ENCODE results near the gene ZNF496. TPM values are rescaled to one million over a fixed set of nuclear protein-coding genes. Genes with fewer than 3 reads are reported as not detected.
A peak's percentile ranks its signal among the peaks of the same experiment; 100 is the strongest.

ZNF496 gene
- total and polyA plus RNA-seq, 9 donors: 19.3 to 53.8 (median 40.0) TPM

GRCh38 chr1:247360116-247360898 is 28.6 kb upstream of the ZNF496 start:
- intact Hi-C loops (cut with DNase I): no loop called here
- TF ChIP-seq, protein P1, sequence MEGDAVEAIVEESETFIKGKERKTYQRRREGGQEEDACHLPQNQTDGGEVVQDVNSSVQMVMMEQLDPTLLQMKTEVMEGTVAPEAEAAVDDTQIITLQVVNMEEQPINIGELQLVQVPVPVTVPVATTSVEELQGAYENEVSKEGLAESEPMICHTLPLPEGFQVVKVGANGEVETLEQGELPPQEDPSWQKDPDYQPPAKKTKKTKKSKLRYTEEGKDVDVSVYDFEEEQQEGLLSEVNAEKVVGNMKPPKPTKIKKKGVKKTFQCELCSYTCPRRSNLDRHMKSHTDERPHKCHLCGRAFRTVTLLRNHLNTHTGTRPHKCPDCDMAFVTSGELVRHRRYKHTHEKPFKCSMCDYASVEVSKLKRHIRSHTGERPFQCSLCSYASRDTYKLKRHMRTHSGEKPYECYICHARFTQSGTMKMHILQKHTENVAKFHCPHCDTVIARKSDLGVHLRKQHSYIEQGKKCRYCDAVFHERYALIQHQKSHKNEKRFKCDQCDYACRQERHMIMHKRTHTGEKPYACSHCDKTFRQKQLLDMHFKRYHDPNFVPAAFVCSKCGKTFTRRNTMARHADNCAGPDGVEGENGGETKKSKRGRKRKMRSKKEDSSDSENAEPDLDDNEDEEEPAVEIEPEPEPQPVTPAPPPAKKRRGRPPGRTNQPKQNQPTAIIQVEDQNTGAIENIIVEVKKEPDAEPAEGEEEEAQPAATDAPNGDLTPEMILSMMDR (IDR thresholded peaks at IDR 0.05): no peak
- TF ChIP-seq POLR2A (IDR thresholded peaks at IDR 0.05) (no peak), EP300 (IDR thresholded peaks at IDR 0.05) (no peak)
- Histone ChIP-seq H3K36me3 (no peaks in the 10 kb centered on the region), H3K27me3 (no peaks in the 10 kb centered on the region), H3K4me3 (peak overlapping the region; percentile 25), H3K27ac (peak overlapping the region; percentile 43 to 79), H3K9me3 (no peaks in the 10 kb centered on the region), H3K4me1 (ENCODE audit: insufficient read depth) (peaks cover 13% of the 10 kb centered on the region)
- peak in 4 of 5 donors; percentile 45 to 60 (median 50) for DNase-seq
- 10 to 22% (median 13%) methylated on average over 13 of the region's 13 CpGs for WGBS, 3 donors

DNA sequence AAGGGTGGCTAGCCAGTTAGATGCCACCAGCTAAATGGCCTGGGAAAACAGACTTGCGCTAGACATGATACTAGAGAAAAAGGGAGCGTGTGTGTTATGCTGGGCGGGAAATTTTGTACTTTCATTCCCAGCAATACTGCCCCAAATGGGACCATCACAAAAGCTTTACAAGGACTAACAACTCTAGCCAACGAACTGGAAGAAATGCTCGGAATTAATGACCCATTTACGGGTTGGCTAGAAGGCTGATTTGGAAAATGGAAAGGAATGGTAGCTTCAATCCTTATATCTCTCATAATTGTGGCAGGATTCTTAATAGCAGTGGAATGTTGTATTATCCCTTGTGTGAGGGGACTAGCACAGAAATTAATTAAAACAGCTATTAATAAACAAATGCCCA is 27.9 kb upstream of the ZNF496 start:
- 77 to 84% (median 83%) methylated on average over 6 of the region's 6 CpGs for WGBS, 3 donors

GRCh38 chr1:247358920-247359319 is 27.3 kb upstream of the ZNF496 start:
- intact Hi-C loops (cut with DNase I): no loop called here
- Histone ChIP-seq H3K36me3 (no peaks in the 10 kb centered on the region), H3K4me1 (ENCODE audit: insufficient read depth) (peaks cover 13% of the 10 kb centered on the region), H3K9me3 (no peaks in the 10 kb centered on the region), H3K27me3 (no peaks in the 10 kb centered on the region), H3K27ac (no peak overlapping the region), H3K4me3 (no peak overlapping the region)
- WGBS, 3 donors: 88 to 90% (median 89%) methylated on average over 5 of the region's 5 CpGs
- DNase-seq: no peak
- TF ChIP-seq POLR2A (IDR thresholded peaks at IDR 0.05) (no peak), EP300 (IDR thresholded peaks at IDR 0.05) (no peak)
- TF ChIP-seq, protein P1 (IDR thresholded peaks at IDR 0.05): no peak

More for the DNA sequence above, 27.9 kb upstream of the ZNF496 start:
- Histone ChIP-seq H3K27ac (peak overlapping the region in 1 of 2 donors; percentile 79), H3K36me3 (no peaks in the 10 kb centered on the region), H3K4me1 (ENCODE audit: insufficient read depth) (peaks cover 13% of the 10 kb centered on the region), H3K4me3 (no peak overlapping the region), H3K9me3 (no peaks in the 10 kb centered on the region), H3K27me3 (no peaks in the 10 kb centered on the region)
- DNase-seq: no peak
- intact Hi-C loops (cut with DNase I): no loop called here
- no peak for TF ChIP-seq POLR2A (IDR thresholded peaks at IDR 0.05)
- TF ChIP-seq, protein P1 (IDR thresholded peaks at IDR 0.05): no peak
- TF ChIP-seq EP300 (IDR thresholded peaks at IDR 0.05): no peak

- Histone ChIP-seq H3K9me3 (no peaks in the 10 kb centered on the region), H3K36me3 (no peaks in the 10 kb centered on the region), H3K4me1 (ENCODE audit: insufficient read depth) (peaks cover 15% of the 10 kb centered on the region), H3K4me3 (no peak overlapping the region), H3K27ac (peak overlapping the region in 1 of 2 donors; percentile 67), H3K27me3 (no peaks in the 10 kb centered on the region)
- intact Hi-C loops (cut with DNase I): no loop called here
- TF ChIP-seq, protein P1 (IDR thresholded peaks at IDR 0.05): no peak
- TF ChIP-seq POLR2A (IDR thresholded peaks at IDR 0.05): no peak
- TF ChIP-seq EP300 (IDR thresholded peaks at IDR 0.05): no peak
- 54 to 63% (median 58%) methylated on average over 6 of the region's 6 CpGs for WGBS, 3 donors
- DNase-seq: peak in 3 of 5 donors; percentile 39 to 45 (median 43)
These were observed 26.1 kb upstream of the ZNF496 start for GRCh38 chr1:247357781-247358211.
